ENCODE data around the gene EGFL7. TPM values are rescaled to one million over a fixed set of nuclear protein-coding genes. Genes with fewer than 3 reads are reported as not detected.
"Not testable (repeated sequence)": the region's sequence is repeated elsewhere in the genome, so short reads cannot be mapped to it uniquely, and the experiment has no call there.

The EGFL7 gene
- total RNA-seq, 2 donors from 2014 or later = 14.3 to 17.2 TPM

DNA sequence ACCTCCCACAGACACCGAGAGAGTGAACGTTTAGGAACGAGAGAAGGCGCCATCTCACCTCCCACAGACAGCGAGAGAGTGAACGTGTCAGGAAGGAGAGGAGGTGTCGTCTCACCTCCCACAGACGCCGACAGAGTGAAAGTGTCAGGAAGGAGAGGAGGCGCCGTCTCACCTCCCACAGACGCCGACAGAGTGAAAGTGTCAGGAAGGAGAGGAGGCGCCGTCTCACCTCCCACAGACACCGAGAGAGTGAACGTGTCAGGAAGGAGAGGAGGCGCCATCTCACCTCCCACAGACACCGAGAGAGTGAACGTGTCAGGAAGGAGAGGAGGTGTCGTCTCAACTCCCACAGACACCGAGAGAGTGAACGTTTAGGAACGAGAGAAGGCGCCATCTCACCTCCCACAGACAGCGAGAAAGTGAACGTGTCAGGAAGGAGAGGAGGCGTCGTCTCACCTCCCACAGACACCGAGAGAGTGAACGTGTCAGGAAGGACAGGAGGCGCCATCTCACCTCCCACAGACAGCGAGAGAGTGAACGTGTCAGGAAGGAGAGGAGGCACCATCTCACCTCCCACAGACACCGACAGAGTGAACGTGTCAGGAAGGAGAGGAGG, 30.1 kb upstream of the EGFL7 start:
- DNase-seq, ATAC-seq: not testable (repeated sequence)
- intact Hi-C loops (cut with DNase I, micrococcal nuclease) = loop anchor here in 1 of 2 donors (5.0 kb wide), 1 partner anchor 145 kb away; no protein-coding TSS in a partner anchor

DNA sequence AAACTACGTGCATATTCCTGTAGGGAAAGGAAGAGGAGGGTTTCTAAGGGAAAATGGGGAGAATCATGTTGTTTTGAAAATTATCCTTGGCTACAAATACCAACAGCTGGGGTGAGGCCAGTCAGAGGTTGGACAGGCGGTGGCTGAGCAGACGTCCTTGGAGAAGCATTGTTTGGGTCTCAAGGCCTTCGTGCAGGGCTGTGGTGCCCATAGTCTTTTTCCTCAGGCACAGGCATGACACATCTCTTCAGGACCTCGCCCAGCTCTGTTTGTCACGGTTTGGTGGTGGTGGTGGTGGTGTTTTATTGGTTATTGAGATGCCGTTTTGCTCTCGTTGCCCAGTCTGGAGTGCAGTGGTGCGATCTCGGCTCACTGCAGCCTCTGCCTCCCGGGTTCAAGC, 27.8 kb upstream of the EGFL7 start:
- intact Hi-C loops (cut with DNase I, micrococcal nuclease) = loop anchor here in 1 of 2 donors (5.0 kb wide), 1 partner anchor 148 kb away; no protein-coding TSS in a partner anchor
- DNase-seq = no peak
- ATAC-seq = no peak

DNA sequence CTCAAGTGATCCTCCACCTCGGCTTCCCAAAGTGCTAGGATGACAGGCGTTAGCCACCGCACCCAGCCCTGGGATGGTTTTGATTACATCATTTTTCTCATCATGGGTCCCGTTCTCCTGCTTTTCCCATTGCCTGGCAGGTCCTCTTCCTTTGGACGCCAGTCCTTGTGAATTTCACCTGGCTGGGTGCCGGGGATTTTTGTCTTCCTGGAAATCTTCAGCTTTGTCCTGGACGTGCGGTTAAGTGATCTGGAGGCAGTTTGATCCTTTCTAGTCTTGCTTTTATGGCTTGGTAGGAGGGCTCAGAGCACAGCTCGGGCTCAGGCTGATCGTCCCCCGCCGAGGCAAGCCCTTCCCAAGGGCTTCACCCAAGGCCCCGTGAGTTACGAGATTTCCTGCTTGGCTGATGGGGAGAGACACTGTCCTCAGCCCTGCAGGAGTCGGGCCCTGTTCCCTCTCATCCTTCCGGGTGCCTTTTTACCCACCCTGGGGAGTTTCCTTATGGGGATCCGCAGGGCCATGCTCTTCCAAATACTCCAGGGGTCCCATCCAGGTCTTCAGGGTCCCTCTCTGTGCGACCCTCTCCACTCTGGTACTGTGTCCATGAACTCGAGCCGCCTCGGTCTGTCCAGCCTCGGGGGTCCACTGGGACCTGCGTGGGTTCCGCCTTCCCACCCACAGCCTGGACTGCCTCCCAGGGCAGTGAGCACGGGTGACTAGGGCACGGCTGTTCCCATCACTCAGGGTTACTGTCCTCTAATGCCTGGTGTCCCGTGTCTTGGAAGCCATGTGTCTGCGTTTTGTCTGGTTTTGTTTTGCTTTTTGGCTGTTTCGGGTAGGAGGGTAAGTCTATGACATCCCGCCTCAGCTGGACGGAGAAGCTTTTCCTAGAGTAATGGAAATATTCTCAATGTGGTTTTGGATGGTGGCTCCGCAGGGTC, 22.3 kb upstream of the EGFL7 start:
- ATAC-seq (no peak), DNase-seq (no peak)
- intact Hi-C loops (cut with DNase I, micrococcal nuclease) = no loop called here

DNA sequence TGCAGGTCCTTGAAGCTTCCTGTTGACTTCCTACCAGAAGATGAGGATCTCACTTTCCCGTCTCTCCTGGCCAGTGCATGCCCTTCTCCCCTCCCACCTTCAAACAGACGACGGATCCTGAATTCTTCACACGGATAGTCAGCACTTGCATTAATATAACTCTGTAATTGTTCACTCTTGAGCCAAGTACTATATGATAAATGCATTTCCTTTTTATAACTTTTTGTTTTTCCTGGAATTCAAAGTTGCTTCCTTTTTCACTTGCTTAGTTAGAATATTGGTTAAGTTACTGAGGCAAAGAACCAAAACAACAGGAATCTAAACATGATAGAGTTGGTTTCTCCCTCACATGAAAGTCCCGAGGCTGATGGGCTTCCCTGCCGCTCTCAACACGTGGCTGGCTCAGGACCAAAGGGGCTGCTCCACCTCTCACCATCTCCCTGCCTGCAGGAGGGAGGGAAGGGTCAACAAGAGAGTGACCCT, 20.2 kb upstream of the EGFL7 start:
- intact Hi-C loops (cut with DNase I, micrococcal nuclease) = no loop called here
- ATAC-seq (no peak), DNase-seq (no peak)

DNA sequence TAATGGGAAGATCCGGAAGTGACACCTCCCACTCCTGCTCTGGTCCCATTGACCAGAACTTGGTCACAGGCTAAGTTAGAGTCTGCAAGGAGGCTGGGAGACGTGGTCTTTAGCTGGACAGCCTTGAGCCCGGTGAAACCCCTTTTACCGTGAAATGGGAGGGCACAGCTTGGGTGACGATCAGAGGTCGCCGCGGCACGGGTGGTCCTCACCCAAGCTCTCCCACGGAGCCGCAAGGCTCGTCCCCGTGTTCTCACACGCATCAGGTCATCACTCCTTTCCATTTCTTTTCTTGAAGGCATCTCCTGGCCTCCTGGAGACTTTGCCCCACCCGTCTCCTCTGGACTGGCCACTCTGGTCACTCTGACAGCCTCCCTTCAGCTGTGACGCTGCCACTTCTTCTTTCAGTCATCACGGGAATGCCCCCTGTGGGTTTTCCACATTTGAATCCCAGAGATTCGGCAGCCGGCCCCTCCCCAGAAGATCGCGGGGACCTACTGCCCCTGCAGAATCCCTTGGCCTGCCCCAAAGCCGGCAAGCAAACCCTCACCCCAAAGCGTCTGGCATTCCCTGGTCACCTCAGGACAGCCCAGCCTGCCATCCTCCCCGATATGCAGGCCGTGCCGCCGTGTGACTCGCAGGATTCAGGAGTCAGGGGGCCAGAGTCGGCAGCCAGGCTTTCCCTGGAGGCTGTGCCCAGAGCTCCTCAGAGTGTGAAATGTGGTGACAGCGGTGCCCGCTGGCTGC, 18.9 kb upstream of the EGFL7 start:
- DNase-seq (peak in 1 of 2 donors; percentile 21), ATAC-seq (peak; percentile 13)
- intact Hi-C loops (cut with DNase I, micrococcal nuclease) = no loop called here

DNA sequence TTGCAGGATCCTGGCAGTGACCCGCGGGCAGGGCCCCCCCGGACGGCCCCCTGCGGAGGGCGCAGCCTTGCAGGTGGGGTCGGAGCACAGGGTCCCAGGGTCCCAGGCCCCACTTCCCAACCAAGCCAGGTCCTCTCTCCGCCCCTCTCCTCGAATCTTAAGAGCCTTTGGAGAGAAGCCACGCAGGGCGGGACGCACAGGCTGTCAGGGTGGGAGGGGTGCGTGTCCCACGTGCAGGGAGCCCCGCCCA, 18.4 kb upstream of the EGFL7 start:
- intact Hi-C loops (cut with DNase I, micrococcal nuclease) = no loop called here
- peak; percentile 95 for ATAC-seq
- peak; percentile 90 to 93 for DNase-seq

DNA sequence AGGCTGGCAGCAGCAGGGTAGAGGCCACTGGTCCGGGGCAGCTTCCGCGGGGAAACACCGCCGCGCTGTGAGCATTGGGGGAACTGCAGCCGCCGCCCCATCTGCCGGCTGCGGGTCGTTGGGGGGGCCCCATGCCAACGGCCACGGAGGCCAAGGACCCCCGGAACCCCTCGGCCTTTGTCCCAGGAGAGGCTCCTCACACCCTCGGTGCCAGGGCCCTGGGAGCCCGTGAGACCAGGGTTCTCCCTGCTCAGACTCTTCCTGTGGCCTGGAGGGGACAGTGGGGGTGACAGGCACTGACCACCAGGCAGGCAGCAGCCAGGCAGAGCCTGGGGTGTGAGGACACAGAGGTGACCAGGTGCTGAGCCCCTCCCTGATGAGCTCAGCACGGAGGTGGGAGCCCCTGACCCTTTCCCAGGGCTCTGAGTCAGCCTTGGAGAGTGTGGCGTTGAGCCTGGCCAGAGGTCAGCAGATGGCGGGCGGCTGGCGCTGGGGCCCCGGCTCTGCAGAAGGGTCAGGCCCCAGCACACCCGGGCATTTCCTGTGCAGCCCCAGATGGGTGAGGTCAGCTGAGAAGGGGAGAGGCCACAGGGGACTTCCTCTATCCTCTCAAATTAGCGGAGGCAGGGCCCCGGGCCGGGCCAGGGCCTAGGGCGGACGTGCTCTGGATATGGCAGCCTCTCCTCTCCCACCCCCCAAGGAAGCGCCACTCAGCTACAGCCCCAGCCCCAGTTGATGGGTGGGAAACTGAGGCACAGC, 17.9 kb upstream of the EGFL7 start:
- intact Hi-C loops (cut with DNase I, micrococcal nuclease) = no loop called here
- ATAC-seq = peak; percentile 56
- DNase-seq = peak; percentile 50 to 63

DNA sequence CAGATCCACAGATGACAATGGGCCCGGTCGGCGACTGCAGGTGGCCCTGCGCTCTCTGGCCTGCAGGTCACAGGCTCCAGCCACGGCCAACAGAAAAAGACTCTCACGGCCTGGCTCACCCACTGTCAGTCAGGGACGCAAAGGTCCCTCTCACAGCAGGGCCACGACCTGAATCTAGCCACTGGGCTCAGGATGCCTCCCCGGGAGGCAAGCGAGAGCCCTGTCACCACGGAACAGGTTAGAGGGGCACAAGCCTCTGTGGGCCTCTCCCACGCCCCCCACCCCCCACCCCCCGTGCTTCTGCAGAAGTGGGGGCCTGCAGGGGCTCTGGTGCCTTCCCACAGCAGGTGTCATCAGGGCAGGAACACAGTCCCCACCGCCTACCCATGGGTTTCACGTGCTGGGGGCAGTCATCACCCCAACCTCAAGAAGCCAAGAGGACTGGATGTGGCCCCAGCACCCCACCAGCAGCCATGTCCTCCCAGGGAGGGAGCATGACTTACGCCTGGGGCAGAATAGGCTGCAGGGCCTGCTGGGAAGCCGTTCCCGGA, 17.3 kb upstream of the EGFL7 start:
- intact Hi-C loops (cut with DNase I, micrococcal nuclease) = no loop called here
- no peak for DNase-seq
- ATAC-seq = no peak

DNA sequence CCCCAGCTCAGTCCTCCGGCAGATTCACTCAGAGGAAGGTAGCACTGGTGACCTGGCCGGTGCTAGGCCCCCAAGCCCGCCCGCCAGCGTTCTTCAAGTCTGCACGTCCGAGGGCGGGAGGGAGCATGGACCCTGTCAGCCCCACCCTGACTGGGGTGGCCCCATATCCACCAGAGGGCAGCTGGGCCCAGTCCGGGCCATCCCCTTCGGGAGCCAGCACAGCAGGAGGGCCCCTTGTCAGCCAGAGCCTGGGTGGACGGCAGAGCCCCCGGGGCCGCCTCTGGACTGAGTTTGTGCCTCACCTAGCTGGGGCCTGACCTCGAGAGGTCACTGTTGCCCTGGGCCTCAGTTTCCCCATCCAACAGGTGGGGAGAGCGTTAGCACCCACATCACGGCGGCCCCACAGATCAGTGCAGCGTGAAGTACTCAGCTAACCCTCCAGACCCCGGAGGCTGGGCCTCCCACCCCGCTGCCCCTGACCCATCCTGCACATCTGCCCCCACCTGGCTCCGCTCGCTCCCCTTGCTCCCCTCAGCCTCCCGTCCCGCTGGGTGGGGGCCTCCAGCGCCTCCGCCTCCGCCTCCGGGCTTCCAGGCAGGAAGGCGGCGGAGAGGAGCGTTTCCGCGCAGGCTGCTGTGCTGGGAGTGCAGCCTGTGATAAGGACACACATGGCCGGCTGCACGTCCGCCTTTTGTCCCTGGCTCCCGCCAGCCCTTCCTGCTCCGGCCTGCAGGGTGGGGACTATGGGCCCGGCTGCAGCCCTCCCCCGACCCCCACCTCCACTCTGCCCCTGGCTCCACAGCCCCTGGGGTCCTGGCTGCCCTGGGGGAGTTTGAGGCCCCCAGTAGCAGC, 16.6 kb upstream of the EGFL7 start:
- DNase-seq (peak; percentile 34 to 44), ATAC-seq (peak; percentile 46)
- intact Hi-C loops (cut with DNase I, micrococcal nuclease) = no loop called here

DNA sequence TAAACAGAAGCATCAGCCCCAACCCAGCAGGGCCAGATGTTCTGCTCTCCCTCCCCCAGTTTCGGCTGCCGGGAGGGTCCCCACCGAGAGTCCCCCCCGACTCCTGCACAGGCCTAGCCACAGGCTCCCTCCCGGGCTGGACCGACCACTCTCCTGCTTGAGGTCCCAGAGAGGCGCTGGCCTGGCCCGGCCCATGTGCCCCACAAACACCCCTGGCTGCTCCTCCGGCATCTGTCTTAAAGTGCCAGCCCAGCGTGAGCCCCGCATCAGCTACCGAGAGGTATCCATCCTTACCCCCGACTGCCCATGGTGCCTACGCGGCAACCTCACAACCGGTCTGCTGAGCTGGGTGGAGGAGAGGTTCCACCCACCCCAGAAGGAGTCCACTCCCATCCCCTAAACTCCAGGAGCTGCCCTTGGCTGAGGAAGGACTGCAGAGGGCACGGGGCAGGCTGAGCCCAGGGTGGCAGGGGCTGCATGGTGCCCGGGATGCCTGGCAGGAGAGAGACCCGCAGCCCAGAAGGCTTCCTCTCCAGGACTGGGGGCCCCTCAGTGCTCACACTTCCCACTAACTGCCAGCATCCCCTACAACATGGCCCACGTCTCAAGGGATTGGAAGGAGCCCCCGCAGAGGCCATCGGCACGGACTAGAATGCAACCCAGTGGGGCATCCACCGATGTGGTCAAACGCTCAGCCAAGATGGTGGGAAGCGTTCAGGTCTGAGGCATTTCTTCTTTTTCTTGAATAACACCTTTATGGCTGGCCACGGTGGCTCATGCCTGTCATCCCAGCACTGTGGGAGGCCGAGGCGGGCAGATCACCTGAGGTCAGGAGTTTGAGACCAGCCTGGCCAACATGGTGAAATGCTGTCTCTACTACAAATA, 15.6 kb upstream of the EGFL7 start:
- DNase-seq (no peak), ATAC-seq (no peak)
- intact Hi-C loops (cut with DNase I, micrococcal nuclease) = no loop called here

DNA sequence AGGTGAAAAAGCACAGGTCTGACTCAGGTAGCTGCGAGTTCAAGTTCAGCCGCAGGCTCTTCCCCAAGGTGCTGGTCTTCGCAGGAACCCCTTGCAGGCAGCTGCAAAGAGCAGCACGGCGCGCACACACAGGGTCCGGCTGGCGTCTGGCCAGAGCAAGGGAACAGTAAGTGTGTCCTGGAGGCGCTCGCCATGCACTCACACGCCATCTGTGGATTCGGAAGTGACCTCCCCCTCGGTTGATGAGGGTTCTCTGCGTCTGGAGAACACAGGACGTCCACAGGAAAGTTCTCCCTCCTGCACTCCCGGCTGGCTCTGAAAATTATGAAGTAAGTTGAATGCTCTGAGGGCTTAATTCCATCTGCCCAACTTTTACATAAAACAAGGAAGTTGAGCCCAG, 14.0 kb upstream of the EGFL7 start:
- ATAC-seq (no peak), DNase-seq (peak in 1 of 2 donors; percentile 34)
- intact Hi-C loops (cut with DNase I, micrococcal nuclease) = no loop called here

DNA sequence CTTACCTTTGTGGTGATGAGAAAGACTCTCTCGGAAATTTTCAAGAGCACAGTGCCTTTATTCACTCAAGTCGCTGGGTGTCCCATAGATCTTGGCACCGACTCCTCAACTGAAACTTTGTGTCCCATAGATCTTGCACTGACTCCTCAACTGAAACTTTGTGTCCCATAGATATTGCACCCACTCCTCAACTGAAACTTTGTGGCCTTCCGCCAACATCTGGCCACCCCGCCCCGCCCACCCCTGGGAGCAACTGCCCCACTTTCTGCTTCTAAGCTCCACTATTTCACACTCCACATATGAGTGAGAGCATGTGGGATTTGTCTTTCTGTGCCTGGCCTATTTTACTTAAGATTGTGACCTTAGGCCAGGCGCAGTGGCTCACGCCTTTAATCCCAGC, 12.7 kb upstream of the EGFL7 start:
- ATAC-seq (no peak), DNase-seq (no peak)
- intact Hi-C loops (cut with DNase I, micrococcal nuclease) = no loop called here

DNA sequence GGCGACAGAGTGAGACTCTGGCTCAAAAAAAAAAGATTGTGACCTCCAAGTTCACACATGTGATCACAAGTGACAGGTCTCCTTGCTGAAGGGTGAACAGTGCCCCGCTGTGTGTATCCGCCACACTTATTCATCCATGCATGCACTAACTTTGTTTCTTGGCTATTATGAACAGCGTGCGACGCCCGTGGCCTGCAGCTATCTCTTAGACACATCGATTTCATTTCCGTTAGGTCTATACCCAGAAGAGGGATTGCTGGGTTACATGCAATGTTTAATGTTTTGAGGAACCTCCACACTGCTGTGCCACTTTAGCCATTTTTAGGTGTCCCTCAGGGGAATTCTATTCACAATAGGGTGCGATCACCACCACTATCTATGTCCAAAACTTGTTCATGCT, 12.1 kb upstream of the EGFL7 start:
- intact Hi-C loops (cut with DNase I, micrococcal nuclease) = no loop called here
- no peak for ATAC-seq
- DNase-seq = no peak

DNA sequence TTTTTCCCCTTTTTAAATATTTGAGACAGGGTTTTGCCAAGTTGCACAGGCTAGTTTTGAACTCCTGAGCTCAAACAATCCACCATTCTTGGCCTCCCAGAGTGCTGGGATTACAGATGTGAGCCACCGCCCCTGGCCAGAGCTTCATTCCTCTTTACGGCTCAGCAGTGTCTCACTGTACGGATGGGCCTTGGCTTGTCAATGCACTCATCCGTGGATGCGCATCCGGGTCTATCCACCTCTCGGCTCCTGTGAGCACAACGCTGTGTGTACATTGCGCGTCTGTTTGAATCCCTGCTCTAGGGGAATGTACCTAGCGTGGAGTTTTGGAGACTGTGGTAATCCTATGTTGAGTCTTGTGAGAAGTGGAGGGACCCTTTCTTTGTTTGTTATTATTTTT, 10.9 kb upstream of the EGFL7 start:
- DNase-seq = no peak
- ATAC-seq = no peak
- intact Hi-C loops (cut with DNase I, micrococcal nuclease) = no loop called here

DNA sequence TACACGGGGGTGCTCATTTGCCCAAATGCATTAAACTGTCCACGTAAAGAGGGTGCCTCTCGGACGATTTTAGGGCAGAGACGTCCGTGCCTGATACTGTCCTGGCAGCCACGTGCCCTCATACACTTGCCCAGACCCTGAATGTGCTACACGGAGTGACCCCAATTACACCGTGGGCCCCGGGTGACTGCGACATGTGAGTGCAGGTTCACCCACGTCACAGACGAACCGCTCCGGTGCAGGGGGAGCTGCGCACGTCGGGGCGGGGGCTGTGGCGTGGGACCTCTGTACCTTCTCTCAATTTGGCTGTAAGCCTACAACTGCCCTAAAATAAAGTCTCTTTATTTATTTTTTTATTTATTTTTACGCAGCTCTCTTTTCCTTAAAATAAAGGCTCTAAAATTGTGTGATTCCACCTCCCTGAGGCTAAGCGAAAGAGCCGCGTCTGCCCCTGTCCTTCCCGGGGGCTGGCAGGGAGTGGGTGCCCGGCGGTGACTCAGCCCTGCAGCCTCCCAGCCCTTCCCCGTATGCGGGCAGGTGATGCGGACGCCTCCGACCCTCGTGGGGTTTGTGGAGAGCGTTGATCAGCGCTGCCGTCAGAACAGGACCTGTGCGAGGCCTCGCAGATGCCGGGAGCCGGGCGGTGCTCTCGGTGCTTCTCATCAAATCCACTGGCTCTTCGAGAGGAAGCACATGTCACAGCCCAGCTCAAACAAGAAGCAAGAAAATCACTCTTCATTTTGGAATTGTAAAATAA, 9.2 kb upstream of the EGFL7 start:
- ATAC-seq (no peak), DNase-seq (peak in 1 of 2 donors; percentile 5)
- intact Hi-C loops (cut with DNase I, micrococcal nuclease) = no loop called here

Data from left colon (tissue), 2 donors.